ENCODE data around the gene IL17F.

The IL17F gene

GRCh38 chr6:52213127-52213526, 31.2 kb downstream of the IL17F start:
- peaks cover 3% of the 10 kb centered on the region for H3K27me3 ChIP-seq (ENCODE audit: insufficient read depth, poor library complexity, severe bottlenecking)
- H3K4me1 ChIP-seq (ENCODE audit: insufficient read depth, poor library complexity, severe bottlenecking), result no peaks in the 10 kb centered on the region
- no peak overlapping the region for H3K27ac ChIP-seq (ENCODE audit: poor library complexity, severe bottlenecking)
- H3K4me3 ChIP-seq (ENCODE audit: severe bottlenecking), result no peak overlapping the region
- ATAC-seq (ENCODE audit: low read depth) (no peak), DNase-seq (ENCODE audit: low spot score) (no peak)
- H3K36me3 ChIP-seq (ENCODE audit: low read depth), result no peaks in the 10 kb centered on the region
- no peaks in the 10 kb centered on the region for H3K9me3 ChIP-seq (ENCODE audit: severe bottlenecking)
- no peak for TF ChIP-seq CTCF (IDR thresholded peaks at IDR 0.05; ENCODE audit: poor library complexity, severe bottlenecking)

- Histone ChIP-seq H3K4me1 (ENCODE audit: insufficient read depth, poor library complexity, severe bottlenecking) (no peaks in the 10 kb centered on the region), H3K36me3 (ENCODE audit: low read depth) (no peaks in the 10 kb centered on the region), H3K9me3 (ENCODE audit: severe bottlenecking) (no peaks in the 10 kb centered on the region), H3K4me3 (ENCODE audit: severe bottlenecking) (no peak overlapping the region), H3K27me3 (ENCODE audit: insufficient read depth, poor library complexity, severe bottlenecking) (peaks cover 3% of the 10 kb centered on the region), H3K27ac (ENCODE audit: poor library complexity, severe bottlenecking) (no peak overlapping the region)
- DNase-seq (ENCODE audit: low spot score) (no peak), ATAC-seq (ENCODE audit: low read depth) (no peak)
- no peak for TF ChIP-seq CTCF (IDR thresholded peaks at IDR 0.05; ENCODE audit: poor library complexity, severe bottlenecking)
Measured at GRCh38 chr6:52210227-52210626, 34.1 kb downstream of the IL17F start.

- TF ChIP-seq CTCF (IDR thresholded peaks at IDR 0.05; ENCODE audit: poor library complexity, severe bottlenecking), result no peak
- Histone ChIP-seq H3K4me3 (ENCODE audit: severe bottlenecking) (no peak overlapping the region), H3K27me3 (ENCODE audit: insufficient read depth, poor library complexity, severe bottlenecking) (peaks cover 3% of the 10 kb centered on the region), H3K9me3 (ENCODE audit: severe bottlenecking) (no peaks in the 10 kb centered on the region), H3K27ac (ENCODE audit: poor library complexity, severe bottlenecking) (no peak overlapping the region), H3K4me1 (ENCODE audit: insufficient read depth, poor library complexity, severe bottlenecking) (no peaks in the 10 kb centered on the region), H3K36me3 (ENCODE audit: low read depth) (no peaks in the 10 kb centered on the region)
- ATAC-seq (ENCODE audit: low read depth), result no peak
- no peak for DNase-seq (ENCODE audit: low spot score)
Measured at GRCh38 chr6:52209770-52210169, 34.5 kb downstream of the IL17F start.

- no peak for TF ChIP-seq CTCF (IDR thresholded peaks at IDR 0.05; ENCODE audit: poor library complexity, severe bottlenecking)
- H3K27me3 ChIP-seq (ENCODE audit: insufficient read depth, poor library complexity, severe bottlenecking), result no peaks in the 10 kb centered on the region
- H3K9me3 ChIP-seq (ENCODE audit: severe bottlenecking), result no peaks in the 10 kb centered on the region
- no peak for DNase-seq (ENCODE audit: low spot score)
- H3K4me3 ChIP-seq (ENCODE audit: severe bottlenecking), result no peak overlapping the region
- H3K36me3 ChIP-seq (ENCODE audit: low read depth), result no peaks in the 10 kb centered on the region
- no peaks in the 10 kb centered on the region for H3K4me1 ChIP-seq (ENCODE audit: insufficient read depth, poor library complexity, severe bottlenecking)
- no peak overlapping the region for H3K27ac ChIP-seq (ENCODE audit: poor library complexity, severe bottlenecking)
- no peak for ATAC-seq (ENCODE audit: low read depth)
Measured at GRCh38 chr6:52208612-52209011, 35.7 kb downstream of the IL17F start.

GRCh38 chr6:52207066-52207465, 37.2 kb downstream of the IL17F start:
- Histone ChIP-seq H3K27me3 (ENCODE audit: insufficient read depth, poor library complexity, severe bottlenecking) (no peaks in the 10 kb centered on the region), H3K36me3 (ENCODE audit: low read depth) (no peaks in the 10 kb centered on the region), H3K4me1 (ENCODE audit: insufficient read depth, poor library complexity, severe bottlenecking) (no peaks in the 10 kb centered on the region), H3K27ac (ENCODE audit: poor library complexity, severe bottlenecking) (no peak overlapping the region), H3K9me3 (ENCODE audit: severe bottlenecking) (no peaks in the 10 kb centered on the region), H3K4me3 (ENCODE audit: severe bottlenecking) (no peak overlapping the region)
- ATAC-seq (ENCODE audit: low read depth) (no peak), DNase-seq (ENCODE audit: low spot score) (no peak)
- TF ChIP-seq CTCF (IDR thresholded peaks at IDR 0.05; ENCODE audit: poor library complexity, severe bottlenecking), result peak; percentile 11

Data from RWPE2 (cell line).